K562 (cell line): ENCODE measurements around the gene PRRT1. TPM values are rescaled to one million over a fixed set of nuclear protein-coding genes. Genes with fewer than 3 reads are reported as not detected.

ENCODE experiments used
- ARID1B ChIP-seq: fragments of 450-650 bp; IDR thresholded peaks from 2 replicates; pipeline ENCODE4 v1.6.1; 2016; ENCODE audit warnings: antibody characterized with exemption, mild to moderate bottlenecking, inconsistent platforms
- CREM ChIP-seq: IDR thresholded peaks from 2 replicates; pipeline ENCODE4 v1.6.1; 2014; ENCODE audit warnings: antibody characterized with exemption, low read depth
- DNMT1 ChIP-seq: fragments of 450-650 bp; IDR thresholded peaks from 2 replicates; pipeline ENCODE4 v1.6.1; 2016; ENCODE audit warnings: antibody characterized with exemption, mild to moderate bottlenecking
- ERF ChIP-seq: fragments of 450-650 bp; formaldehyde crosslinking; IDR thresholded peaks from 2 replicates; pipeline ENCODE4 v1.4.0; 2020; ENCODE audit warnings: mild to moderate bottlenecking, mixed read lengths
- GMEB1 ChIP-seq: fragments of 250-450 bp; sonication (Bioruptor Pico); IDR thresholded peaks from 2 replicates; pipeline ENCODE4 v1.4.0; 2020; ENCODE audit warnings: mild to moderate bottlenecking
- KDM1A ChIP-seq, 2 experiments: fragments of 450-650 bp; IDR thresholded peaks; 2 replicates each; pipeline ENCODE4 v1.6.1; 2016; ENCODE audit warnings: mild to moderate bottlenecking in 2 of 2
- NFATC3 ChIP-seq: fragments of 450-650 bp; IDR thresholded peaks from 2 replicates; pipeline ENCODE4 v1.6.1; 2017; ENCODE audit warnings: mild to moderate bottlenecking
- RFX5 ChIP-seq: IDR thresholded peaks from 2 replicates; pipeline ENCODE4 v1.6.1; 2011; ENCODE audit warnings: low read depth, mild to moderate bottlenecking, improper control_type of control experiment, low read length
- ZNF217 ChIP-seq: sonication (generic); formaldehyde crosslinking; IDR thresholded peaks from 2 replicates; pipeline ENCODE4 v1.8.0; 2022; ENCODE audit warnings: mild to moderate bottlenecking, missing genetic modification reagents
- ZNF318 ChIP-seq, 2 experiments: fragments of 450-650 bp; IDR thresholded peaks; 2 replicates each; pipeline ENCODE4 v1.6.1; 2016; ENCODE audit warnings: mild to moderate bottlenecking in 2 of 2, borderline replicate concordance in 1 of 2, low read depth in 1 of 2, moderate library complexity in 1 of 2
- ZNF384 ChIP-seq: IDR thresholded peaks from 2 replicates; pipeline ENCODE4 v1.6.1; 2012; ENCODE audit warnings: low read depth, low read length, improper control_type of control experiment
- ZNF395 ChIP-seq: fragments of 200-800 bp; sonication (Bioruptor generic); IDR thresholded peaks from 2 replicates; pipeline ENCODE4 v1.6.1; 2017; ENCODE audit warnings: missing genetic modification characterization, missing compliant biosample characterization
- polyA plus RNA-seq, 8 experiments: library from polyadenylated mRNA; depleted of rRNA in 4 of 8; stranded (reverse) in 5 of 8; unstranded in 3 of 8; fragments of >200 nt; fragmentation: Nextera tagmentation in 2 of 8; fragmentation: Illumina TruSeq in 1 of 8; extraction: Ambion mirVana in 2 of 8; extraction: Trizol in 1 of 8; gene quantifications; 2 replicates each; pipeline versions ENCODE4 v1.2.1 to v1.2.3, GENCODE V29; 2011 to 2014; ENCODE audit warnings: inconsistent platforms in 1 of 8, missing spikeins in 1 of 8
- total RNA-seq, 7 experiments: library from RNA; depleted of rRNA in 6 of 7; stranded (reverse); fragments of >200 nt in 6 of 7; fragmentation: Illumina TruSeq in 2 of 7; extraction: Trizol in 2 of 7; gene quantifications; 2 replicates each; pipeline versions ENCODE4 v1.2.1 to v1.2.3, GENCODE V29; 2011 to 2021; ENCODE audit warnings: low replicate concordance in 1 of 7

PRRT1 gene
- total and polyA plus RNA-seq, 9 of the 15 experiments (the other 6 are each of a cell fraction or from before 2014, with no cell fraction given), result 0.14 to 3.5 (median 0.41) TPM

- TF ChIP-seq GMEB1 (CRISPR knock-in tag), result 0 out of 2 replicates have a peak, but pooled peaks have one; percentile 12
- TF ChIP-seq ZNF395, result 0 out of 2 replicates have a peak, but pooled peaks have one; percentile 9
- no peak for TF ChIP-seq RFX5
- TF ChIP-seq ZNF384, result peak; percentile 62; the same call in 1 of the 2 replicates
- TF ChIP-seq ZNF318 (IDR thresholded peaks at IDR 0.05; ENCODE audit: borderline replicate concordance in 1 of 2, low read depth in 1 of 2), result peak in 1 of 2 experiments; percentile 26; a peak in 1 of 4 replicates
- peak; percentile 35 for TF ChIP-seq ARID1B
- TF ChIP-seq CREM, result peak; percentile 59
- no peak for TF ChIP-seq KDM1A (IDR thresholded peaks at IDR 0.05)
- TF ChIP-seq NFATC3, result no peak
- TF ChIP-seq ZNF217 (CRISPR knock-in tag), result no peak
- peak; percentile 92; the same call in 1 of the 2 replicates for TF ChIP-seq DNMT1
- peak; percentile 75; the same call in 1 of the 2 replicates for TF ChIP-seq ERF (CRISPR knock-in tag)
- TF ChIP-seq, all 486 proteins: peak for 112
Observed at GRCh38 chr6:32175711-32176475, 24.2 kb upstream of the PRRT1 start, which contains the start of gene AGPAT1 (continued).
